ENCODE results near the gene AGAP2.

DNA sequence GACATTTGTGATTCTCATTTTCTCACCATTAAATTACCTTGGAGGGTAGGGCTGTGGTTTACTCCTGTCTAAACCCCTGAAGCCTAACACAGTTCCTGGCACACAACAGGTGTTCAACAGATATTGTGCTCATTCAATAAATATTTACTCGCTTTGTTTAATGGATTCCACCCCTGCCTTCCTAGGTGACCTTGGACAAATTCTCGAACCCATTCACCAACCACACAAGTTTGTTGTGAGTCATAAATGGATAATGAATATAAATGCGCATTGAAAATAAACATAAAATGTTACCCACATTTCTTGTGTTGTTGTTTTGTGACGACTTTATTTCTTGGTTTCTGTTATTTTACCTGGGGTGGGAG is 43.7 kb upstream of the AGAP2 start:
- TF ChIP-seq CTCF (IDR thresholded peaks at IDR 0.05) = no peak
- no peak for TF ChIP-seq EP300 (IDR thresholded peaks at IDR 0.05)
- no peak for TF ChIP-seq POLR2A (IDR thresholded peaks at IDR 0.05)

Measured in tibial nerve (tissue), 4 donors.